ENCODE results near the gene WASL.
A peak's percentile ranks its signal among the peaks of the same experiment; 100 is the strongest.
"Not testable (repeated sequence)": the region's sequence is repeated elsewhere in the genome, so short reads cannot be mapped to it uniquely, and the experiment has no call there.

WASL gene

DNA sequence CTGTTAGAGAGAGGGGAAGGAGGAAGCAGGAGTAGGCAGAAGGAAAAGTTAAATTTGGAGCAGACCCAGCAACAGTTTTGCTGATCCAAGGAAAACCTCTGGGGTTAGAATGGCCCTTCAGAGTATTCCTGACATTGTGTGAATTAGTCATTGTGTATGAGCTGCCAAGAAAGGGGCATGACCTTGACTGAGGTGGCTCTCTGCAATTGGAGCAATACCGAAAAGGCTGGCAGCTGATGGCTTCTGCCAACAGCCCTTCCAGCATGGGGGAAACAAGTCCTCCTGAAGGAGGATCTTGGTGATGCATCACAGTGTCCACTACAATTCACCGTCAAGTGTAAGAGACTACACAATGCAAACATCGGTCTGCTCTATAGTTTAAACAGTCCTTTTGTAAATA is 20.6 kb upstream of the WASL start:
- no peak for DNase-seq (ENCODE audit: low read depth in 2 of 2)

DNA sequence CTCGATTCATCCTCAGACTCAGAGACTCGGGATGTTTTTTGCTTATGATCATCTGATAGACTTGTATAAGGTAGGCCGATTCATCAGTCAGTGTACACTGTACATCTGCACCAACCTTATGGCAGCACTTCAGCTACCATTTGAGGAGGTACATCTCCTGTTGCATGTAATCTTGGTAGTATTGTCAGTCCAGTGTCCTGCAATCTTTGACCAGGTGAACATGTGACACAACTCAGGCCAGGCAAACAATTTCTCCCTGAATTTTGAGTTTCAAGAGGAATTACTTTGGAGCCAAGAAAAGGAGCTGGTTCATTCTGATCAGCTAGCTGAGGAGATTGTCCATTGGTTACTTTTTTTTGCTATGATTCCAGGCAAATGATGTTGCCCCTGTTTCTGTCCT is 19.7 kb upstream of the WASL start:
- DNase-seq (ENCODE audit: low read depth in 2 of 2), result no peak

DNA sequence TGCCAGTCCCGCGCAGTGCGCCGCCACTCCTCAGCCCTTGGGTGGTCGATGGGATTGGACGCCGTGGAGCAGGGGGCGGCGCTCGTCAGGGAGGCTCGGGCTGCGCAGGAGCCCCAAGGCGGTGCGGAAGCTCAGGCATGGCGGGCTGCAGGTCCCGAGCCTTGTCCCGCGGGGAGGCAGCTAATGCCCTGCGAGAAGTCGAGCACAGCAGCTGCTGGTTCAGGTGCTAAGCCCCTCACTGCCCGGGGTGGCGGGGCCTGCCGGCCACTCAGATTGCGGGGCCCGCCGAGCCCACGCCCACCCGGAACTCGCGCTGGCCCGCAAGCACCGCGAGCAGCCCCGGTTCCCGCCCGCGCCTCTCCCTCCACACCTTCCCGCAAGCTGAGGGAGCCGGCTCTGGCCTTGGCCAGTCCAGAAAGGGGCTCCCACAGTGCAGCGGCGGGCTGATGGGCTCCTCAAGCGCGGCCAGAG is 14.4 kb upstream of the WASL start:
- no peak for DNase-seq (ENCODE audit: low read depth in 2 of 2)

DNA sequence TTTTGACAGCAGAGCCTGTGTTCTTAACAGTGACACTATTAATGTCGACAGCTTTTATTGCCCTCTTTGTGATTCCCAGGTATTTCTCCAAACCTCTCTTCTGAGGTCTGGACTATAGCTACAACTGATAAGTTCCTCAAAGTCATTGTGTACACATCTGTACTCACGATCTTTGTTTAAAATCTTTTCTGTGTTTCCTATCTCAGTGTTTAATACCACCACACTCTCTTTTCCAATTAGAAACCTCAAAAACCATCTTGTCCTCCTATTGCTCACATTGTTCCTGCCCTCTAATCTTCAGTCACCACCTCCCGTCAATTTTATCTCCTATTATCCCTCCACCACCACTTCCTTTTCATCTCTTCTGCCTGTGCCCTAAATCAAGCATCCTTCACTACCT is 12.9 kb upstream of the WASL start:
- DNase-seq (ENCODE audit: low read depth in 2 of 2), result no peak

DNA sequence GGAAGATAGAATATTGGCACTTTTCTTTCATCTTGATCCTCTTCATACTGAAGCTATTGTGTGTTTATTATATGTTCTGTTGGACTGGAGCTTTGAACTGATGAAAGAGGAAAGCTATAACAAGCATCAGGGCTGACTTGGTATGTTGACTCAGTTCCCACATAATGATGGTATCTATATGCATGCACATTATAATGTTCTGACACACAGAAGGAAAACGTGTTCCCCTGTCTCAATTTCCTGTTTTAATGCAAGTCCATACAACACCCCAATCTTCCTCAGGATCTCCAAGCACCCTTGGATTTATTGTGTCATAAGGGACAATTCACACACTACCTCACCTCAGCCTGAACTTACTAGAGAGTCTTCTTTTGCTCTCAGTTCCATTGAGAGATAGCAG is 8.3 kb upstream of the WASL start:
- DNase-seq (ENCODE audit: low read depth in 2 of 2), result no peak

DNA sequence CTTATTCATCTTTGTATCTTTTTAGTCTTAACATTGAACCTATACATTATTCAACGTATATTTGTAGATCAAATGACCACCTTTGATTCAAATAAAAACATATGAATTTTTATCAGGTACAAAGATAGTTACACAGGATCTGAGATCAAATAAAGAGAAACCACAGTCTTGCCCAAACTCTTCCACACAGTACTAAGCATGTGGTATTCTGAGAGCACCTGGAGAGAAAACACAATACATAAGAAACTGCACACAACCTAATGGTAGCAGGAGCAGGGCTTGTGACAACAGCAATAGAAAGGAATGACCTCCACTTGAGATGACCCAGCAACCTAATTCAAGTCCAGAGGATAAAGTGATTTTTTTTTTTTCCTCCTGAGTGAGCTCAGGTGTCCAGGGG is 6.5 kb upstream of the WASL start:
- DNase-seq (ENCODE audit: low read depth in 2 of 2), result no peak

DNA sequence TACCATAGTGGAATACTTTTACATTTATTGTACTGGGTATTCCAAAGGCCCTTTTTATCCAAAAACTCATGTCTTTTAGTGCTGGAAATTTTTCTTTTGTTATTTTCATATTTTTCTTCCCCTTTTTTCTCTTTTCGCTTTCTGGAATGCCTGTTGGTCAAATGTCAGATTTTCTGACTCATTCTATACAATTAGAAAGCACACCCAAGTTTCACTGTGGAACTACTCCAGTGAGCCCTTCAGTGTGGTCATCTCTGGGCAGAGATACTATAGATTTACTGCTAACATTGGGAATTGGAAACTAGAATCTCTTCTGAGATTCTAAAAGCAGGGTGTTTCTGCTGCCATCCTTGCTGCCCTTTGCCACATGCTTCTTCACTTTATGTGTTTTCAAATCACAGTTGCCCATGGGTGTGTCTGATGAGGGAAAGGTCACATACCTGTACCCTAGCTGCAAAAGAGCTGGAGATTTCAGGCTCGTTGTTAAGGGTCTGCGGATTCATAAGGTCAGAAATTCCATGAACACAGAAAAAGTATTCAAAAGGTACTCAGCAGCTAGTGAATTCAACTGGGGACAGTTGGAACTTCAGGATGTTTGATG is 5.6 kb upstream of the WASL start:
- DNase-seq (ENCODE audit: low read depth in 2 of 2), result no peak

DNA sequence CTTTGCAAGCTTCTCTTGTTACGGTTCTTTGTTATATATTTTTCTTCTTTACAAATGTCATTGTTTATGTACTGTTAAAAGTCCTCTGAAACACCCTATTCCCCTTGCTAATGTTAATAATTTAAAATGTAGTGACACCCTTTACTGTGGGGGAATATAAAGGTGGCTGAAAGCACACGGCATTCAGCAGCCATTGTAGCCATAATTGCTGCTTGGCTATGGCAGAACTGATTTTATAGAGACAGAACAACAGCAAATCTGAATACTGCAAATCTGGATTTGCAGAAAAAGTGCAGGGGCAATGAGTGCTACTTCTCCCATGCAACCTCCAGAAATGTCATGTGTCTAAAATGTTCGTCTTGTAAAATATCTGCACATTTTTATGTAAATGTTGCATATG is 3.7 kb upstream of the WASL start:
- DNase-seq (ENCODE audit: low read depth in 2 of 2), result no peak

DNA sequence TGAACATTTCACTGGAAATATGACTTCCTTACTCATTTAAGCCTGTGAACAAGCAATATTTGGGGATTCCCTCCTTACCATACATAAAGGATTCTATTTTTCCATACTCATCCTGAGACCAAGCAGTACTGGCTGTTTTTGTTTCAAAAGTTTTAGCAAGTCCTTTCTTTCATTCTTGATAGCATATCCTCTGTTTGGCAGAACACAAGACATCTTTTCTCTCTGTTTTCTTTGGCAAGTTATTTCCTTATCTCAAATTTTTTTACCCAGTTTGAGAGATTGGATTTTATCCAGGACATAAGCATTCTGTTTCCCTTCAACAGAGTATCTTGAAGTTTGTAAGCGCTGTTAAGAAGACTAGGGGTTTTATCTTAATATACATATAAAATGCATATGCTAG is 3.0 kb upstream of the WASL start:
- no peak for DNase-seq (ENCODE audit: low read depth in 2 of 2)

DNA sequence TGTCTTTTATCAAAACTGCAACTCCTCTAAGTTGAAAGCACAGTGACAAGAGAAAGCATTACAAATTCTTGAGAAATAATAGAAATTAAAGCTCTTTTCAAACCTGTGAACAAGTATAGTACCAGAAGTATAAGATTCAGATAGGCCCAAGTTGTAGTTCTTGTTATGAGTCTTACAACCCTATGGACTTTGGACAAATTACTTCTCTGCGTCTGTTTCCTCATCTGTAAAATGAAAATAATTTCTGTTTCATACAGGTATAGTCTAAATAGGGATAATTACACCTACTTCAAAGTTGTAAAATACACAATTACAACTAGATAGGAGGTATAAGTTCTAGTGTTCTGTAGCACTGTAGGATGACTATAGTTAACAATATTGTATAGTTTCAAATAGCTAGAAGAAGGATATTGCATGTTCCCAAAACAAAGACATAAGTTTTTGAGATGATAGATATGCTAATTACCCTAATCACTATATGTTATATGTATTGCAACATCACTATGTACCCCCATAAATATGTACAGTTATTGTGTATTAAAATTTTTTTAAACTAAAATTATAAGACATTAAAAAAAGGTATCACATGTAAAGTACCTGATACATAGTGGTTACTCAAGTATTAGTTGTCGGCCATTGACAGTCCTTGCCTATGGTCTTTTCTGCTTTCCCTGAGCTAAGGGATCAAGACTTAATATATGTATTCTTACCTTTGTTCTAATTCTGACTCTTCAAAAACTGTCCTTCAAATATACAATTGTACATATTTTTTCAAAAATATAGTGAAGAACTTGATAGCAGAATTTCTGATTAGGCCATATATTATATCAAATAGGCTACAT is 1.8 kb upstream of the WASL start:
- DNase-seq (ENCODE audit: low read depth in 2 of 2), result no peak

DNA sequence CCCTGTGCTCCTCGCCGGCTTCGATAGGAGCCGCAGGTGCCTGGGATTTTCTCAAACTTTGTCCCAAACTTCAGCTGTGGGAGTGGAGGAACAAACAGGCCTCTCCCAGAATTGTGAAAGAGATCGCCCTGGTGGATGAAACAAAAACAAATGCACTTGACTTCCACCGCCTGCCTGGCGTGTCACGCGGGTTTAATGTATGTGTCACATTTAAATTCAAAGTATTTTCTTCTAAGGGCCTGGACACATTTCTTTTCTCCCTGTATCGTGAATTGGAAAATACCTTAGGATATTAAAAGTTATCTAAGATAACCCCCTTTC is 694 bp upstream of the WASL start:
- DNase-seq (ENCODE audit: low read depth in 2 of 2), result peak in 1 of 2 donors; percentile 17

DNA sequence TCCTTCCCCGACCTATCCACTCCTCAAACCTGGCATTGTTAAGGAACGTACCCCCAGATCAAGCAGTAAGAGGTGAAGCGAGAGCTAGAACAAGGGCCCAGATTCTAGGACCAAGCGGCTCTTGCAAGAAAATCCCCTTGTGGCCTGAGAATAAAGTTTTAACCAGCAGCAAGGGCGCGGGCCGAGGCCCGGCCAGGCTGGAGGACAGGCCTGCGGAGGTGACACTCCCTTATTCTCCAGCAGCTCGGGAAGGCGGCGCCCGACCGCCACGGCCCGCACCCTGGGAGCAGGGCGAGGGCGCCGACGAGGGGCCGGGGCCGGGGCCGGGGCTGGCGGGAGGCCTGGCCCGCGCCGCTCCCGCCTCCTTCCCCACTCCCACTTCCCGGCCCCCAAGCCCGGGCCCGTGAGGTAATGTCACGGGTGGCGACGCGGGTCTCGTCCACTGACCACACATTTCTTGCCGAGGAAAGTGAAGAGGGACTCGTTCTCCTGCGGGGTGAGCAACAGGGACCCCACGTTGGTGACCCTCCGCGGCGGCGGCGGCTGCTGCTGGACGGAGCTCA is 551 bp downstream of the WASL start:
- peak; percentile 6 to 17 for DNase-seq (ENCODE audit: low read depth in 2 of 2)

DNA sequence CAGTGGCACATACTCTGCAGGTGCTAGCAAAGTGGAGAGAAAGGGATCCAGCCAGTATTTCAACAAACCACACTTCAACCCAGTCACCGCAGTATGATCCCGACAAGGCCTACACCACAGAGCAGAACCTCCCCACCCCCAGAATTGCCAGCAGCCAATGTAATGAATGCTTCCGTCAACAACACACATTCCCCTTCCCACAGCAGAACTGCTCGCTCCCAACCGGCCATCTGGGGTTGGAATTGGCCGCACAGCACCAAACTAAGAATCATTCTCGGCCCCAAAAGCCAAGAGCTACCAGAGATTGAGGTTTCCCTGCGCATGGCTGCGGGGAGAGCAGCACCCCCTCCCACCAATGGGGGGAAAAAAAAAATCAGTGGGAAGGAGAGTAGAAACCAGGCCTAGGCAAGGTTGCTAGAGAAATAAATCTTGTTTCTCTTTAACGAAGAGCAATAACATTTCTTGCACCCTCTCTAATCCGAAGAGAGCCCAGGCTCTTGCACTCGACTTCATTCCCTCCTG is 1.1 kb downstream of the WASL start:
- DNase-seq (ENCODE audit: low read depth in 2 of 2), result peak in 1 of 2 donors; percentile 13

DNA sequence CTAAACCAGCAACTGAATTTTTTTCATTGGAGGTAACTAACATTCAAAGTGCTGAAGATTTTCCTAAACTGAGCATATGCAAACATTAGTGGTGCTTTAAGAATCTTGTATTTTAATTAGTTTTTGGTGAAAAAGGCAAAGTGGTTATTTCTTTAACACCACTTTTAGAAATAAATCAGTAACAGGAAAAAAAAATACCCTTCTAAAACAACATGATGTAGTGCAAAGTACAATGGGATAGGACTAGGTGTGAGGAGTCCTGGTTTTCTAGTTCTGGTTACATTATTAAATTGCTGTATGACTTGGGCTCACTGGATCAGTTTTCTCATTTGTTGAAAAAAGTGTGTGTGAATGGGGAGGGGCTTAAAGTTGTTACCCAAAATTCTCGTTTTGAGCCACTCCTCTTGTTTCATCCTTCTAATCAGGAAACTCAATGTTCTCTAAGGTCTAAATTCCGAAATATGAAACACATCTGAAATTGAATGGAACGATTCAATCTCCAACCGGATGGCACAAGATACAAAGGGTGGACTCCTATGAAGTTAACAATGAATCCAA is 1.8 kb downstream of the WASL start:
- no peak for DNase-seq (ENCODE audit: low read depth in 2 of 2)

DNA sequence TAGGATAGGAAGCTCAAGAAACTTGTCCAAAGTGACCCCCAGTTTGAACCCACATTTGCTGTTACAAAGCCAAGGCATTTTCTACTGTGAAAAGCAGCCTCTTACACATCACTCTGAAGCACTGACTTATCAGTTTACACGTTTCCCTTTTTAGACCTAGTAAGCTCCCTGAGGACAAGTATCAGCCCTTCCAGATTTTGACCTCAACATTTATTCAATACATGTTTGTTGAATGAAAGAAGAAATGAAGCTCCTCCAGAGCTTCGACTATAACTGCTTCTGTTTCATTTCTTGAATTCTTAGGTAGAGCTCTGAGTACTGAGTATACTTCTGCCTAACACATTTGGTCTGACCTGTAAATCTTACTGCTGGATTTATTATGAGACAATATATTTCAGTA is 2.7 kb downstream of the WASL start:
- no peak for DNase-seq (ENCODE audit: low read depth in 2 of 2)

DNA sequence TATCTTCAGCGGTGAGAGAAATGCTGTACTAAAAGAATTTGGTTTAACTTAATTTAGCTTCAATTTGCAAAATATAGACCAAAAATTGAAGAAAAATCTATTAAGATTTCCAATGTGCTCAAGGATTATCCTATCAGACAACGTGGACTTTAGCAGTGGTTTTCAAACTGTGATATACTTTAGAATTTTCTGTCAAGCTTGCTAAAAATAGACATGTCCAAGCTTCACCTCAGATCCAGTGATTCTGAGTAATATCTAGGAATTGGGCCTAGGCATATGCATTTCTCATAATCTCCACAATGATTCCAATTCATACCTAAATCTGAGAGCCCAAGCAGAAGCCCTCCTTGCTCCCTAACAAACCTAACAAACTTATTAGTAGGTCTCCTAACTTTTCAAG is 3.4 kb downstream of the WASL start:
- DNase-seq (ENCODE audit: low read depth in 2 of 2), result no peak

DNA sequence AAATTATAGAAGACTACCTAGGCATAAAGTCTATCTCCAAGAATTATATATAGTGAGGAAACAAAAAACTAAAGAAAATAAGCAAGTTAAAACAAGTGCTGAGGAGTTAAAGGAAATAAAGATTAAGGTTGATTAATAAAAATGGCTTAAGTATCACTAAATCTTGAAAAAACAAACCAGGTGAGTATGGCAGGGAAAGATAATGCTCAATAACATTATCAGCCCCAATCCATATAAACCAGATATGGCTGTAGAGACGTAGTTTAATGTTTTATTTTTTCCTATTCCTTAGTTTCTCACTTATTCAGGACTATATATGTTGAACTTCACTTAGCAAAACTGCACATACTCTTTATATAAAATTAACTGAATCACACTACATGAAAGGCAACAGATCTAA is 4.4 kb downstream of the WASL start:
- DNase-seq (ENCODE audit: low read depth in 2 of 2), result no peak

DNA sequence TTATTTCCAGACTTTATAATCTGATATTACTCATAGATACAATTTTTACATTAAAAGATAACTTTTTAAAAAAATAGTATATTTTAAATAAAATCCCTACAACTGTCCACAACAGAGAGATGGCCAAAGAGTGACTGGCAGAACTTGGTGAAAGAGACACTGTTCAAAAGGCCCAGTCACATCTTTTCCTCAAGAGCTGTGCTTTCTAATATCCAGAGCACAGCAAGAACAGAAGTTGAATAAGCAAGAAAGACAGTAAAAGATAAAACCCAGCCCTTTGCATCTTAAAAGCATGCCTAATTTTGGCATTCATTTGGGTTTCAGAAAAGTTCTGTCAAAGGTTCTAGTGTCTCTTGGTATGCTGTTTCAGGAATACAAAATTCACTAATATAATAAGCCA is 6.9 kb downstream of the WASL start:
- DNase-seq (ENCODE audit: low read depth in 2 of 2), result no peak

DNA sequence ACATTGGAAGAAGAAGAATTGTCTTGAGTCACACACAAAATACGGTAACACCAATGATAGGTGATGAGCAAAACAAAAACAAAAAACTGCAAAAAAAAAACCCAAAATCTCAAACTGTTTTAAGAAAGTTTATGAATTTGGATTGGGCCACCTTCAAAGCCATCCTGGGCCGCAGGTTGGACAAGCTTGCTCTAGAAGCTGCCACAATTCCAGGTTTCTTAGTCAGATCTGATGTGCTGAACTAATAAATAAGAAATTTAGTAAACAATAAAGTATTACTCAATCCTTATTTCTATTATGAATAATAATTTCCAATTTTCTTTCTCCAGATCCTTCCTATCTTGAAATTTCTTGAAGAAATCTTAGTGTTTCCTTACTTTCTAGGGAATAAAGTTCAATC is 10.0 kb downstream of the WASL start:
- no peak for DNase-seq (ENCODE audit: low read depth in 2 of 2)

DNA sequence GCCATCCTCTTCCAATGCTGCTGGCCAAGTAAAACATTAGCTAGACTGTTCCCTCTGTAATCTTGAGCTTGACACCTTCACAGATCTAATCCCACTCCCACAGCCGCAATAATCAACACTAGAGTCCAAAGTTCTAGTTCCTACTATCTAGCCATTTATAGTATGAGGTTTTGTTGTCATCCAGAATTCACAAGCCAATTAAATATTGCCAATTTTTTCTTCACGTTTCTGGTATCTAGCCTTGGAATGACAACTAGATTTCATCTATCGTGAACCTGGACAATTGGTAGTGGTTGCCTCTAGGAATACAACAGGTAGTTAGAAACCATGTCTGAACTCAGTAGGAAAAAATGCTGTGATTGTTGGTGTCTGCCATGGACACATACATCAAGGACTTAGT is 10.4 kb downstream of the WASL start:
- DNase-seq (ENCODE audit: low read depth in 2 of 2), result no peak

DNA sequence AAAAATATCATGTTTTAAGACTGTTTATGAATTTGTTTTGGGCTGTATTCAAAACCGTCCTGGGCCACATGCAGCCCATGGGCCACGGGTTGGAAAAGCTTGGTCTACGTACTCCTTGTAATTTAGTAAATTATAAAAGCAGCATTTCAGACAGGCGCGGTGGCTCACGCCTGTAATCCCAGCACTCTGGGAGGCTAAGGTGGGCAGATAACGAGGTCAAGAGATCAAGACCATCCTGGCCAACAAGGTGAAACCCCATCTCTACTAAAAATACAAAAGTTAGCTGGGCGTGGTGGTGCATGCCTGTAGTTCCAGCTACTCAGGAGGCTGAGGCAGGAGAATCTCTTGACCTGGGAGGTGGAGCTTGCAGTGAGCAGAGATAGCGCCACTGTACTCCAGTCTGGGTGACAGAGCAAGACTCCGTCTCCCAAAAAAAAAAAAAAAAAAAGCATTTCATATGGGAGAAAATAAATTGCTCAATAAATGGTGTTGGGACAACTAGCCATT is 11.6 kb downstream of the WASL start:
- not testable (repeated sequence) for DNase-seq (ENCODE audit: low read depth in 2 of 2)

DNA sequence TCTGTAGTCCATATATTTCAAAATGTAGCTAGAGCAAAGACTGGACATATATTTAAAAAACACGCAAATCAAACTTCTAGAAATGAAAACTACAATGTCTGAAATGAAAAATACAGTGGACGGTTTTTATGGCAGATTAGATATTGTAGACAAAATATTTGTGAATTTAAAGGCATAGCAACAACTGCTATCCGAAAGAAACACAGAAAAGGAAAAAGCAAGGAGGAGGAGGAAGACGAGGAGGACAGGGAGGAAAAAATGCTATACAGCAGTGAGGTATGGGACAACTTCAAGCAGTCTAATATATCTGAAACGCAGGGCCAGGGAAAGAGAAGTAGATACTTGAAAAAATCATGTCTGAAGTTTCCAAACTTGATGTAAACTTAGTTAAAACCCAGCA is 13.3 kb downstream of the WASL start:
- no peak for DNase-seq (ENCODE audit: low read depth in 2 of 2)

DNA sequence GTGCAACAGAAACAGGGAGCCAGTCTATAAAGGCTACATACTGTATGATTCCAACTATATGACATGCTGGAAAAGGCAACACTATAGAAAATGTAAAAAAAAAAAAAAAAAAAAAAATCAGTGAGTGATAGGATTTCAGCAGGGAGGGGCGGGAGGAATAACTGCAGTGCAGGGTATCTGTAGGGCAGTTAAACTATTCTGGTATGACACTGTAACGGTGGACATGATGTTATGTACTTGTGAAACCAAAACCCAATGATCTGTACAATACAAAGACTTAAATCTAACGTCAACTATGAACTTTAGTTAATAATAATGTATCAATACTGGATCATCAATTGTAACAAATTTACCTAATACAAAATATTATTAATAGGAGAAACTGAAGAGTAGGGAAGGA is 14.3 kb downstream of the WASL start:
- no peak for DNase-seq (ENCODE audit: low read depth in 2 of 2)

Measured in stimulated activated CD8-positive, alpha-beta memory T cell treated with anti-CD3 and anti-CD28 coated beads, Interleukin-2, amount 100 ng/mL, for 48 hours (primary cell).